GM21529 (cell line): ENCODE data around the gene KIF12.

Experiments
- ATAC-seq: cut with Tn5 transposase; IDR thresholded peaks from one replicate; pipeline ENCODE4 v1.9.1; 2021; ENCODE audit not compliant: unreplicated experiment

Gene KIF12

GRCh38 chr9:114070188-114071103 is 28.6 kb downstream of the KIF12 start:
- no peak for ATAC-seq

GRCh38 chr9:114069476-114070187 is 29.5 kb downstream of the KIF12 start:
- no peak for ATAC-seq

- no peak for ATAC-seq
Measured at GRCh38 chr9:114065304-114065703, 33.8 kb downstream of the KIF12 start.

GRCh38 chr9:114061830-114062474 is 37.1 kb downstream of the KIF12 start:
- ATAC-seq, result no peak

- ATAC-seq, result no peak
Measured at GRCh38 chr9:114061292-114061691, 37.8 kb downstream of the KIF12 start.

GRCh38 chr9:114060711-114061110 is 38.4 kb downstream of the KIF12 start:
- no peak for ATAC-seq

GRCh38 chr9:114060070-114060469 is 39.0 kb downstream of the KIF12 start:
- no peak for ATAC-seq

- no peak for ATAC-seq
Measured at GRCh38 chr9:114059047-114059803, 39.9 kb downstream of the KIF12 start.

GRCh38 chr9:114058688-114059046 is 40.4 kb downstream of the KIF12 start:
- no peak for ATAC-seq

GRCh38 chr9:114057161-114057885 is 41.8 kb downstream of the KIF12 start:
- no peak for ATAC-seq

GRCh38 chr9:114056527-114056926 is 42.6 kb downstream of the KIF12 start:
- no peak for ATAC-seq

GRCh38 chr9:114055894-114056293 is 43.2 kb downstream of the KIF12 start:
- no peak for ATAC-seq

GRCh38 chr9:114055061-114055460 is 44.0 kb downstream of the KIF12 start:
- no peak for ATAC-seq

GRCh38 chr9:114054191-114054690 is 44.9 kb downstream of the KIF12 start:
- ATAC-seq, result no peak

GRCh38 chr9:114053246-114054005 is 45.7 kb downstream of the KIF12 start:
- no peak for ATAC-seq

- no peak for ATAC-seq
Measured at GRCh38 chr9:114051706-114052105, 47.4 kb downstream of the KIF12 start.

GRCh38 chr9:114051281-114051680 is 47.8 kb downstream of the KIF12 start:
- no peak for ATAC-seq

- no peak for ATAC-seq
Measured at GRCh38 chr9:114050646-114051045, 48.4 kb downstream of the KIF12 start.

GRCh38 chr9:114050226-114050568 is 48.9 kb downstream of the KIF12 start:
- no peak for ATAC-seq
